NCI-H2029 (cell line): ENCODE results near the gene SHC1.

Experiments
- DNase-seq: peaks from one replicate; lab custom pipeline; 2025; lab: John Stamatoyannopoulos, UW

The SHC1 gene

DNA sequence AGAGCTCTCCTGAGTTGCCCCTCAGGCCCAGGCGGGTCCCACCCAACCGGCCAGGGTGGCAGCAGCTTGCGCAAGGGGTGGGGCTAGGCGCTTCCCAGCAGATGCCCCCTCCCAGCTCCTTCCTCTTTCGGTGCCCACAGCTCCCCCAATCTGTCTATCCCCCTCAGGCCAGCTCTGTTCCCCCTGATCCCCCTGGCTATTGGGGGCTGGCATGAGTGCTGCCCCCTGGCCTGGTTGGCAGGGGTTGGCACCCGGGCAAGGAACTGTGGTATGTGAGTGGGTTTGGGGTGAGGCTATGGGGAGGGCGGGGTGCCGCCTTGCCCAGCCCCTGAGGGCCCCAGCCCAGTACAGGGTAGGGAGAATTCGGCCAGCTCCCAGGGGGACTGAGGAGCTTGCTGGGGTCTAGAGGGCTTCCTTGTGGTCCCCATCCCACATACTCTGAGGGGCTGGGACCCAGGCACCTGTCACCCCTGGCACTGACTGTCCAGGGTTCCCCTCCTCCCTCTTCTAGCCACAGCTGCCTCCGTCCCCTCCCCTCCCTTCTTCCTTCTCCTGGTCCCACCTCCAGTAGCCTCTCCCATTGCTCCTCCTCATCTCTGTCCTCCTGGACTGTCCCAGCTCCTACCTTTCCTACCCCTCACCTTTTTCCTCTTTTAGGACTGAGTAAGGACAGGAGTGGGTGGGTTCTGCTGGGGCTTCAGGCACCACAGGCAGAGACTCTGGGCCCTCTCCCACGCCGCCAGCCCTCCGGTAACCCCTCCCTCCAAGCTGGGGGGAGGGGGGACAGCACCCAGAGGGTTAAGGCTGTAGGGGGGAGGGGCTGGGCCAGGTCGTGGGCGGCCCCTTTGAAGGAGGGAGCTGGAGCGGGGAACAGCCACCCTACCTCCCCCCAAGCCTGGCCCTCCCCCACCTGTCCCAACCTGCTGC is 37.7 kb upstream of the SHC1 start:
- DNase-seq, result no peak

GRCh38 chr1:155007251-155007828 is 36.8 kb upstream of the SHC1 start:
- no peak for DNase-seq

DNA sequence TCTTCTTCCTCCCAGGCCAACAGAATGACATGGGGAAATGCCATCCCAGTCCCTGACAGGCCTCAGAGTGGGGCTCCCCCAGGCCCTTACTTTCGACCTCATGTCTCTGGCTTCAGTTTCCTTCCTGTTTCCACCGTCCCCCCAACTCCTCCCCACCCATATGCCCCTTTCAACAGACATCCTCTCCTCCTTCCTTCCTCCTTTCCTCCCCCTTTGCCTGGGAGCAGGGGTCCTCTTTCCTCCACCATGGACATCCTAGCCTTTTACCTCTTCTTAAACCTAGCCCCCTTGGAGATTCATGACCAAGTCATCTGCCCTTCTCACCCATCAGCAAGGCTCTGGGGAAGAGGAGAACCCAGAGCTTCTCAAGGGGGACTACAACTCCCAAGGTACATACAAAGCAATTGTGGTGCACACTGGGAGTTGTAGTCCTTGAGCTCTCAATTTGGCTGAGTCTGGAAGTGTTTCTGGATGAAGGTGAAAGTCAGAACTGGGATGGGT is 36.1 kb upstream of the SHC1 start:
- DNase-seq, result no peak

DNA sequence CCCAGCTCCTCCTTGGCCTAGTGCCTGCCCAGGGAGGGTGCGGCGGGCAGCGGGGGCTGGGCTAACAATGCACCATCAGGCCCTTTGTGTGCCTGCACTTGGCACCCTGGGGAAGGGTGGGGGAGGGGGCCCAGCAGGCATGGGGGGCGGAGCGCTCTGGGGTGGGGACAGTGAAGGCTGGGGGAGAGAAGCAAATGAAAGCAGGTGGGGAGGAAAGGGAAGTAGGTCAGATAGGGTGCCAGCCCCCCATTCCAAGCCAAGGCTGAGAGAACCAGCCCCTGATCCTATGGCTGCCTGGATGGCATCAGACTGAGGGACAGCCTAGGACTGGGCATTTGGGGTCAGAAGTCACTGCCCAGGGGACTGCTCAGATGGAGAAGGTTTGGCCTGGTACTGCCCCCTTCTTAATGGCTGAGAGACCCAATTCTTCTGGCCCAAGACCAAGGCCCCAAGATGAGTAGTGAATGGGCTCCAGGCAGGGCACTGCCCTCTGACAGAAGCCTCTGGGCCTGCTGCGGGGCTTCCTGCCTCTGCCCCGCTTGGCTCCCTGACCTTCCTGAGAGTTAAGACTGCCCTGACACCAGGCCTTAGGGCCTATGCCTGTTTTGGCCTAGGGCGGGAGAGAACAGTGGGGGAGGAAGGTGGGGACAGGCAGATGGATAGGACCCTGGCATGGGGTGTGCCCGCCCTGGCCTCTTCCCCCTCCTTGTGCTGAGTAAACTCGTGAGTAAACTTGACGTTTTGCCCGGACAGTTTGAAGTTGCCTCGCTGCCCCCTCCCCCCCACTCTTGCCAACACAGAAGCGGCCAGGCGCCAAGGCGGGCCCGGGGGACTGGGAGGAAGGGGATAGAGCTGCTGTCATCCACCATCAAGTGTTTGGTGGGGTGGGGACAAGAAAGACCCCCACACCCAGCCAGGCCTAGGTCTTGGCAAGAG is 34.8 kb upstream of the SHC1 start:
- no peak for DNase-seq

DNA sequence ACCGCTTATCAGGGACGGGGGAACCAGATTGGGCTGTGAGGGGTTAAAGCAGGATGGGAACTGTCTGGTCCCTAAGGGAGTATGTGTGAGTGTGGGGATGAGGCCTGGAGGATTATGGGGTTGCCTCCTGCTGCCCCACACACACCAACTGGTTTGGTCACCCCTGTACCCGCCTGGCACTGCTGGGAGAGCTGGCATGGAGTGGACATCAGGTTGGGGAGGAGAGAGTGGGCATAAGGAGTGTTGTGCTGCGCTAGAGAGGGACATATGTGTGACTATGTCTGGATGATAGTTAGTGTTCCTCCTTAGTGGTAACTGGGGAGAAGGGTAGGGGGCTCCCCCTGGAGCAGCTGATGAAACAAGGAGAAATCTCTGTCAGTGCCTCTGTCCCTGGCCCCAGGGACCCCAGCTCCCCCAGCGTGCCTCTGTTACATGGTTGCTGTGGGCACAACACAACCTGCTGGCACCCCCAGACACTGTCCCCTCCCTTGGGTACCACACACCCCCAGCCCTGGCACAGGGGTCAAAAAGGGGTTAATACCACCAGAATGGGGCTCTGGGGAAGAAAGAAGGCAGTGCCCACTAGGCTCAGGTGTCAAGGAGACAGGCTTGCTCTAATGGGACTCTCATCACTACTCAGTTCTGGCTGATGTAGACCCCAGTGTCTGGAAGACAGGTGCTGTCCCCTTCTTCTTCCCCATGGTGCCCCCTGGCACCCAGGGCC is 34.0 kb upstream of the SHC1 start:
- DNase-seq, result no peak

- no peak for DNase-seq
Observed at GRCh38 chr1:155003766-155004351, 33.3 kb upstream of the SHC1 start.

- no peak for DNase-seq
Observed at GRCh38 chr1:155003227-155003765, 32.7 kb upstream of the SHC1 start.

GRCh38 chr1:155002464-155003226 is 32.1 kb upstream of the SHC1 start, which contains the start of gene ZBTB7B:
TSS of gene ZBTB7B (plus strand) at chr1:155002802. CDS start at chr1:155014661, 11,859 bp downstream.
- DNase-seq, result no peak

GRCh38 chr1:155001675-155002463 is 31.3 kb upstream of the SHC1 start:
- peak; percentile 98 for DNase-seq

- no peak for DNase-seq
Observed at GRCh38 chr1:155001425-155001674, 30.8 kb upstream of the SHC1 start.

- DNase-seq, result peak; percentile 90
Observed at GRCh38 chr1:155000726-155001424, 30.3 kb upstream of the SHC1 start.

DNA sequence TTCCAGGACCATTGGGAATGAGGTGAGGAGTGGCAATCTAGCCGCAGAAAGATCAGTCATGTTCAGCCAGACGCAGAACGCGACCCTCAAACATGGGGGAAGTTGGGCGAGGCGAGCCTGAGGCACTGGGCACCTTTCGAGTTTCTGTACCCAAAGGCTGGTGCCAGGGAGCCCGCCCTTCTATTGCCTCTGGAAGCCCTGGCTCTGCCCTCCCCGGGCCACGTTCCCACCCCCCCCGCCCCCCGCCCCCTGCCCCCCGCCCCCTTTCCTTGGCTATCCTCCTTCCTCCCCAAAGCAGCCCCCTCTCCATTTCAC is 29.8 kb upstream of the SHC1 start:
- DNase-seq, result no peak

DNA sequence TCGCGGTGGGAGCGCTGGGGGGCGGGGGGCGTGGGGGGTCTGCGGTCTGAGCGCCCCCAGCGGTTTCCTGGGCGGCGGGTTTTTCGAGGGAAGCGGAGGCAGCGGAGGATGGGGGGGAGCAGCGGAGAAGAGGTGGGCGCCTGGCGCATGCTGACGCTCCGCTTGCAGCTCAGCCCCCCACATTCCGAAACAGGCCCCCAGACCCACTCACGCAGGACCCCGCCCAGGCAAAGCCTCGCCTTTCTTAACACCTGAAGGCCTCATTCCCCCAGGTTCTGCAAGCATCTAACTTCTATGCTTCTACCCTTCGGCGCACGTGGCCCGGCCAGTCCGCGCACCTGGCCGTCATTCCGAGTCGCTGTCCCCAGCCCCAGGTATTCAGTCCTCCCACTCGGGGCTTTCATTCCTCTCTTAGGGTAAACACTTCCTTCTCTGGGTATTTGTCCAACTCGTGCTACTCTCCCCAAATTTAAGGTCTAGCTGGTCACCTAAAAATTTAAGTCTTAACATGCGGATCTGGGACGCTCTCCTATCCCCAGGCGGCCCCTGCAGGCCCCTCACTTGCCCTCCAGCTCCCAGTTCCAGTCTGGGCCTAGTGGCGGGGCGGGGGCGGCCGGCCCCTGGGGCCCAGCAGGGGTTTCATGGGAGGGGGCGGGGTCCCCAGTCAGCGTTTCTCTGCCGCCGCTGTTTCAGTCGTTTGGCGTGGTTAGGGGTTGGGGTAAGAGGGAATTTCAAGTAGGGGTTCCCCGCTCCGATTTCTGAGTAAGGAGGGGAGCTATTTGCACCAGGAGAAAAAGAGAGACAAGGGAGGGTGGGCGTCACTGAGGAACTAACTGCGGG is 29.2 kb upstream of the SHC1 start:
- DNase-seq, result peak; percentile 50

- peak; percentile 22 for DNase-seq
Observed at GRCh38 chr1:154998818-154999570, 28.4 kb upstream of the SHC1 start.

DNA sequence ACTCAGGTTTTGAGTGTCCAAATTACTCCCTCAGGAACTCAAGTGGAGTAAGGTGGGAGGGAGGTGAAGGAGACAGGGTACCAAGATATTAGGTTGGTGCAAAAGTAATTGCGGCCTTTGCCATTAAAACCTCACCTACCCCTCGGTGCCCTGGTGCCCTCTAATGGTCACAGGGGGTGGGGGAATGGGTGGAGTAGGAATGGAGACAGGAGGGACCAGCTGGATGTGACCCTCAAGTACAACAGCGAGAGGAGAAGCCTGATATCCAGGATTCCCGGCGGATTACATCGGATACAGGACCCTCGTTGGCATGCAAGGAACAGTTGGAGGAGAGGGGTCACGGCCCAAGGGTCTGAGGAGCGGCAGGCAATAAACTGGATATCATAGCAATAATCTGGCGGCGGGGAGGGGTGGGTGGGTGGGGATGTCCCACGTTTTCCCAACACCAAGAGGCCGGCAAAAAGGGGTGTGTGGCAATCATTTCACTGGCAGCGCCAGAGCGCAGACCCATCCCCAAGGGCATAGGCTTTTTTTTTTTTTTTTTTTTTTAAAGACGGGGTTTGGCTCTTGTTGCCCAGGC is 27.7 kb upstream of the SHC1 start:
- DNase-seq, result no peak

DNA sequence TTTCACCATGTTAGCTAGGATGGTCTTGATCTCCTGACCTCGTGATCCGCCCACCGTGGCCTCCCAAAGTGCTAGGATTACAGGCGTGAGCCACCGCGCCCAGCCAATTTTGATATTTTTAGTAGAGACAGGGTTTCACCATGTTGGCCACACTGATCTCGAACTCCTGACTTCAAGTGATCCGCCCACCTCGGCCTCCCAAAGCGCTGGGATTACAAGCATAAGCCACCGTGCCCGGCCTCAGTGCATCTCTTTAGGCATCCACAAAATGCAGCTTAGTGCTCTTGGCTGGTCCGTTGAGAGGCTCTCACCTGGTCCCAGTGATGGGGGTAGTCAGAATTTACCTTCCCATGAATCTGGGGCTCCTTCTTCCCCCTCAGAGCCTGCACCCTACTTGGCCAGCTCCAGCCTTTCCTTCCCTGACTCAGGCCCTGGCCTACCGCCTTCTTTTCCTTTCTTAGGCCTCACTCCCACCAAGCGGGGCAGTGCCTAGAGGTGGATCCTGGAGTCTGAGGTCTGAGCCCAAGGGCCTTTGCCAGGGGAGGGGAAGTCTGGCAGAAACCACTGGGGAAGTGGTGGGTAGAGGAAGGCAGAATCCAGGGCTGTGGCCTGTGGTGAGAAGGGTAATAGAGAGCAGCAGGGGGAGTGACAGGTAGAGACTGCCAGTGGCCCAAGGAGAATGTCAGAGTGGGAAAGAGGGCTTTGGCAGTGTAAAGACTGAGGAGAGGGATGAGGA is 26.6 kb upstream of the SHC1 start:
- DNase-seq, result no peak
